ENCODE measurements around the gene UEVLD. TPM values are rescaled to one million over a fixed set of nuclear protein-coding genes. Genes with fewer than 3 reads are reported as not detected.

Gene UEVLD
- total and polyA plus RNA-seq, 2 donors (not counting 1 experiment from before 2014, with no cell fraction given) = 6.3 to 12.8 TPM

- H3K27ac ChIP-seq (ENCODE audit: low read length in 2 of 2) = peak overlapping the region; percentile 97 to 99
- Mint-ChIP-seq H3K27ac (peak overlapping the region; percentile 99), H3K4me3 (peak overlapping the region; percentile 100), H3K4me1 (peaks cover 37% of the 10 kb centered on the region), H3K27me3 (no peaks in the 10 kb centered on the region), H3K9me3 (ENCODE audit: insufficient read depth) (no peaks in the 10 kb centered on the region)
- TF ChIP-seq EZH2 (IDR thresholded peaks at IDR 0.05; ENCODE audit: borderline replicate concordance, insufficient read depth, low read depth, low read length, poor library complexity, severe bottlenecking) = no peak
- TF ChIP-seq, protein P1, sequence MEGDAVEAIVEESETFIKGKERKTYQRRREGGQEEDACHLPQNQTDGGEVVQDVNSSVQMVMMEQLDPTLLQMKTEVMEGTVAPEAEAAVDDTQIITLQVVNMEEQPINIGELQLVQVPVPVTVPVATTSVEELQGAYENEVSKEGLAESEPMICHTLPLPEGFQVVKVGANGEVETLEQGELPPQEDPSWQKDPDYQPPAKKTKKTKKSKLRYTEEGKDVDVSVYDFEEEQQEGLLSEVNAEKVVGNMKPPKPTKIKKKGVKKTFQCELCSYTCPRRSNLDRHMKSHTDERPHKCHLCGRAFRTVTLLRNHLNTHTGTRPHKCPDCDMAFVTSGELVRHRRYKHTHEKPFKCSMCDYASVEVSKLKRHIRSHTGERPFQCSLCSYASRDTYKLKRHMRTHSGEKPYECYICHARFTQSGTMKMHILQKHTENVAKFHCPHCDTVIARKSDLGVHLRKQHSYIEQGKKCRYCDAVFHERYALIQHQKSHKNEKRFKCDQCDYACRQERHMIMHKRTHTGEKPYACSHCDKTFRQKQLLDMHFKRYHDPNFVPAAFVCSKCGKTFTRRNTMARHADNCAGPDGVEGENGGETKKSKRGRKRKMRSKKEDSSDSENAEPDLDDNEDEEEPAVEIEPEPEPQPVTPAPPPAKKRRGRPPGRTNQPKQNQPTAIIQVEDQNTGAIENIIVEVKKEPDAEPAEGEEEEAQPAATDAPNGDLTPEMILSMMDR (IDR thresholded peaks at IDR 0.05) = no peak
- peaks cover 44% of the 10 kb centered on the region for H3K79me2 ChIP-seq (ENCODE audit: control insufficient read depth, insufficient read depth, low read length)
- H3K4me1 ChIP-seq (ENCODE audit: control insufficient read depth in 2 of 2, insufficient read depth in 2 of 2, low read length in 2 of 2) = peaks cover 14% of the 10 kb centered on the region in 2 donors
- peaks cover 0 to 12% of the 10 kb centered on the region in 2 experiments for H3K36me3 ChIP-seq (replicated peaks in 1 of 2; ENCODE audit: control extremely low read depth in 1 of 2, control insufficient read depth in 1 of 2, extremely low read depth in 1 of 2, insufficient read depth in 2 of 2, low read length in 1 of 2)
- CTCF ChIA-PET = interaction anchor here (0.6 to 1.5 kb wide), 4 partner anchors 13 to 412 kb away, joined by 3 to 5 read pairs (median 4); partner anchors contain the start of gene SPTY2D1
- 66% methylated on average over 2 of the region's 5 CpGs for WGBS (ENCODE audit: insufficient coverage)
- H4K20me1 ChIP-seq (ENCODE audit: control insufficient read depth, insufficient read depth, low read length, poor library complexity, severe bottlenecking) = peaks cover 7% of the 10 kb centered on the region
- H2AFZ ChIP-seq (ENCODE audit: insufficient read depth, low read depth, low read length, poor library complexity, severe bottlenecking) = peak overlapping the region; percentile 83
- H3K9ac ChIP-seq (ENCODE audit: low read length) = peak overlapping the region; percentile 88
- H3K27me3 ChIP-seq (replicated peaks in 1 of 4; ENCODE audit: control extremely low read depth in 1 of 4, control insufficient read depth in 3 of 4, insufficient read depth in 4 of 4, low read length in 3 of 4) = no peaks in the 10 kb centered on the region
- peak overlapping the region; percentile 76 for H3K4me2 ChIP-seq (replicated peaks; ENCODE audit: low read depth, low read length, poor library complexity, severe bottlenecking)
- H3K4me3 ChIP-seq (ENCODE audit: control extremely low read depth in 1 of 5, extremely low read depth in 1 of 5, insufficient read depth in 1 of 5, low read depth in 2 of 5, low read length in 4 of 5) = peak overlapping the region; percentile 82 to 94 (median 84)
- intact Hi-C loops (cut with micrococcal nuclease) = loop anchor here (2.0 to 10.0 kb wide), 4 partner anchors 60 to 420 kb away; partner anchors contain the start of genes SAA2, SAAL1, TMEM86A and UEVLD
- ATAC-seq (ENCODE audit: low read depth) (no peak), DNase-seq (no peak)
- POLR2A ChIA-PET = interaction anchor here (0.9 to 1.6 kb wide), 3 partner anchors 9 to 133 kb away, joined by 3 to 10 read pairs (median 3); partner anchors contain the start of gene LDHA
- H3K9me3 ChIP-seq (ENCODE audit: control extremely low read depth in 1 of 3, control insufficient read depth in 2 of 3, insufficient read depth in 1 of 3, low read length in 2 of 3) = no peaks in the 10 kb centered on the region
Measured at GRCh38 chr11:18527512-18527911, 61.0 kb downstream of the UEVLD start.

Measured in B cell (primary cell).